ENCODE data around the gene ASB3. TPM values are rescaled to one million over a fixed set of nuclear protein-coding genes. Genes with fewer than 3 reads are reported as not detected.
A peak's percentile ranks its signal among the peaks of the same experiment; 100 is the strongest.

Gene ASB3
- total RNA-seq, 2 donors from 2014 or later = 29.6 to 31.7 TPM

DNA sequence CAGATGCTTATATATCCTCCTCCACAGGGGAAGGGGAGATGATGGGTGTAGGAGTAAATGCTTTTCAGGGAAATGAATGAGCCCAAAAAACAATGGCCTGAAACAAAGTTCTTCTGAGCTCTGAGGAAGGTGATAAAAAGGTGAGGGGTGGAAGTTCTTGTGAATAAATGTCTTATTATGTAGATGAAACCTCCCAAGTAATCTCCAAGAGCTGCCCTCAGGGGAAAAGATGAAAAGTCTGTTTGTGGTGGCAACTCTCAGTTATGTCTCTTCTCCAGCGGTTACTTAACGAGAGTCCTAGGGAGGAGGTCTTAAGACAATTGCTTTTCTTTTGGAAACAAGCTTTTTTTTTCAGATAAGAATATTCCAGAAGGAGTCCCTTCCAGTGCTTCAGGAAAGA, 134.6 kb downstream of the ASB3 start:
- no peak for DNase-seq
- Mint-ChIP-seq H3K4me1 (ENCODE audit: low read depth) (no peaks in the 10 kb centered on the region), H3K4me3 (no peak overlapping the region)

DNA sequence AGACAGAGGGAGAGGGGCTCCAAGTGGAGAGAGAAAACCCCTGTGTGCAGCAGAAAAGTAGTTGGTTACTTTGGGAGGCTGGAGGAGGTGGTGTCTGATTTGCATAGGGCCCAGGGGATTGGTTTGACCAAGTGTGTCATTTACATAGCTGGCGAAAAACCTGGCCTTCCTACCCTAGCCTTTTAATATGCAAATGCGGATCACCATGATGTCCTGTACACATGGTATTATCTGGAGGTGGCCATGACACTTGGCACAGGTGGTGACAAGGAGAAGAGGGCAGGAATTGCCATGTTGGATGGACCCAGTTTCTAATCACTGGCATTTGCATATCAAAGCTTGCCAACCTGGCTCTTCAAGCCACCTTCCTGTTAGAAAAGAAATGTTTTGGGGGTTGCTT, 140.0 kb downstream of the ASB3 start:
- ATAC-seq (replicated peaks in 1 of 2) (no peak), DNase-seq (no peak)
- Mint-ChIP-seq H3K36me3 (ENCODE audit: insufficient read depth in 2 of 2) (no peaks in the 10 kb centered on the region), H3K9me3 (no peaks in the 10 kb centered on the region), H3K4me1 (ENCODE audit: low read depth) (no peaks in the 10 kb centered on the region), H3K27me3 (ENCODE audit: low read depth) (peaks cover 4% of the 10 kb centered on the region), H3K27ac (no peak overlapping the region), H3K4me3 (no peak overlapping the region)

More for the DNA sequence above, 134.6 kb downstream of the ASB3 start:
- H3K36me3 Mint-ChIP-seq (ENCODE audit: insufficient read depth in 2 of 2) = no peaks in the 10 kb centered on the region
- peaks cover 4% of the 10 kb centered on the region for H3K27me3 Mint-ChIP-seq (ENCODE audit: low read depth)
- ATAC-seq (replicated peaks in 1 of 2) = no peak
- no peak overlapping the region for H3K27ac Mint-ChIP-seq
- peaks cover 0 to 1% of the 10 kb centered on the region in 2 donors for H3K9me3 Mint-ChIP-seq

DNA sequence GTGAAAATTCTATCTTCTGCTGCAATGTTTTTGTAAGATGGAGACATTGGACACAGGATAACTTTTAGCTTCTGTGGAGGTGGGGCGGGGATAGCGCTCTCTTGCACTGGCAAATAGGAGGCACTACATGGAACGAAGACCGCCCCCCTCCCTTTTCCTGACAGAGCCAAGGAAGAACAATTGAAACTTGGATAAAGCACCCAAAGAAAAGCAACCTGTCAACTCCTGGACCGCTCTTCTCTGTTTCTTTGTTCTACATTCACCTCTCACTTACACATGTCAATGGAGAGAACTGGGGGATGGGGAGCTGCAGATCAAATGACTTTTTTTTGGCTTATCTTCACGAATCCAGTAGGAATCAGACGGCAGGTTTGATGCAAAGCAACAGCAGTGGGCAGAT, 145.5 kb downstream of the ASB3 start:
- Mint-ChIP-seq H3K4me3 (no peak overlapping the region), H3K4me1 (ENCODE audit: low read depth) (no peaks in the 10 kb centered on the region), H3K27ac (no peak overlapping the region), H3K9me3 (no peaks in the 10 kb centered on the region), H3K36me3 (ENCODE audit: insufficient read depth in 2 of 2) (no peaks in the 10 kb centered on the region), H3K27me3 (ENCODE audit: low read depth) (no peaks in the 10 kb centered on the region)
- ATAC-seq (replicated peaks in 1 of 2) (no peak), DNase-seq (no peak)

DNA sequence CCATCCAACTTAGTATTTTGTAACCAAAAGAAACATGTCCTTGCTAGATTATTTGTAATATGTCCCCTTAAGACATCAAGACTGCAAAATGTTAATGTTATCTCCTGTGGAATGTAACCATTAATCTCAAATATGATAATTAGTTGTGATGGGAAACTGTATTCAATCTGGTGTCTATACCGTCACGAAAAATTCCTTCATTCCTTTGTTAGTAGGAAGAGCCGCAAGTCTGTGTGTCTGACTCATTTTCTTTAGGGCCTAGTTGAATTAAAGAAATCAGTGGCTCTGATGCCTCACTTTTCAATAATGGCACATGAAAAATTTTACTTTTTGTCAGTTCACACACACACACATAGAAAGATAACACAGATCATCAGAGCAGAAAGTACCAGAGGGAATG, 146.3 kb downstream of the ASB3 start:
- H3K36me3 Mint-ChIP-seq (ENCODE audit: insufficient read depth in 2 of 2) = no peaks in the 10 kb centered on the region
- H3K27ac Mint-ChIP-seq = no peak overlapping the region
- DNase-seq (no peak), ATAC-seq (replicated peaks in 1 of 2) (no peak)
- no peaks in the 10 kb centered on the region for H3K27me3 Mint-ChIP-seq (ENCODE audit: low read depth)
- H3K4me1 Mint-ChIP-seq (ENCODE audit: low read depth) = no peaks in the 10 kb centered on the region
- H3K9me3 Mint-ChIP-seq = no peaks in the 10 kb centered on the region
- no peak overlapping the region for H3K4me3 Mint-ChIP-seq

DNA sequence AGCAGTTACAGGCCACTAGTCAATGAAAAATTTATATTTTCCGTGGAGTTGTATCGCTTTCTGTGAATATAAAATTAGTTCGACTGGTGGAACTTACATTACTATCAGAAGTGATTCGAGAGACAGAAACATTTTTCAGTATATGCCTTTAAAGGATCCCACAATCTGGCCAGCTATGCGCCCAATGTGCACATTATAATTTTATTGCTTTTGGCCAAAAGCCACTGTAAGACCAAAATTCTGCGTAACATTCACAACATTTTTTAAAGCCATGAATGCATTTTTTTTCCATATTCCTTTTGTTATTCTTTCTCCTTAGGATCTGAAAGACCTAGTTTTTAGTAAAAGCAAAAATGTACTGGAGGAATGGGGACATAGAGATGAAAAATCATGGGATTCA, 150.2 kb downstream of the ASB3 start:
- no peaks in the 10 kb centered on the region for H3K36me3 Mint-ChIP-seq (ENCODE audit: insufficient read depth in 2 of 2)
- peaks cover 0 to 1% of the 10 kb centered on the region in 2 donors for H3K9me3 Mint-ChIP-seq
- H3K27me3 Mint-ChIP-seq (ENCODE audit: low read depth) = no peaks in the 10 kb centered on the region
- ATAC-seq (replicated peaks in 1 of 2) (no peak), DNase-seq (no peak)
- no peaks in the 10 kb centered on the region for H3K4me1 Mint-ChIP-seq (ENCODE audit: low read depth)
- H3K27ac Mint-ChIP-seq = no peak overlapping the region
- H3K4me3 Mint-ChIP-seq = no peak overlapping the region

DNA sequence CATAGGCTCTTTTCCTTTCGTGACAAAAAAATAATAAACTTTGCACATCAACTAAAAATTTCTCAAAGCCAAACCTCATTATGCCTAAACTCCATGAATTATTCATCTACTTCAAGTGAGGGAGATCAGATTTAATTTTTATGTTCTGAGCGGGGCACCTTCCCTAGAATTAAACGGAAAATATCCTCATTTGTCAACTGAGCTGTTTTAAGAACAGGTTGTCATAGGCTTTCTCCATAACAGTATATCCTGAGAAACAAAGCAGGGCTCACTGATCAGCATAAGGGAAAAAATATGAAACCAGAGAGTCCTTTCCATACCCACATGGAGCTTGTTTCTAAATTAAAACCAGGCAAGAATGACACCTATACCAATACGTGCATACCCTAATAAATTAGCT, 150.6 kb downstream of the ASB3 start:
- ATAC-seq (replicated peaks in 1 of 2) = no peak
- H3K9me3 Mint-ChIP-seq = peaks cover 0 to 1% of the 10 kb centered on the region in 2 donors
- no peaks in the 10 kb centered on the region for H3K36me3 Mint-ChIP-seq (ENCODE audit: insufficient read depth in 2 of 2)

DNA sequence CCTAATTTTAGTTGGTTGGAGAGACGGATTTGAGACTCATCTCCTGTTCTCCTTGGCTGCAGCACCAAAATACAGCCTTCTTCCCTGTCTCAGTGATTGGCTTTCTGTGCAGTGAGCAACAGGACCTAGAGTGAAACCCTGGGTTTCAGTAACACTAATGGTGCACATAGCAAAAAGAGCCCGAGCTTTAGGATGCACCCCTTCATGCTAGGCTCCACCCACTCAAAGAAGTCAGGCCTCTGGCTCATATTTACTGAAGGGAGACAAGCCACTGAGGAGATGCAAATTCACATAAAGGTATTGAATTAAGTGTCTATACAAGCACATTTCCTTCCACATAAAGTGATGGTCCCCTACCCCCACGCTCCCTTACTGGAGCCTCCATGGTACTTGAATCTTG, 151.1 kb downstream of the ASB3 start:
- no peaks in the 10 kb centered on the region for H3K36me3 Mint-ChIP-seq (ENCODE audit: insufficient read depth in 2 of 2)
- no peak overlapping the region for H3K4me3 Mint-ChIP-seq
- no peaks in the 10 kb centered on the region for H3K4me1 Mint-ChIP-seq (ENCODE audit: low read depth)
- H3K27ac Mint-ChIP-seq = no peak overlapping the region
- no peak for DNase-seq
- no peak for ATAC-seq (replicated peaks in 1 of 2)
- H3K9me3 Mint-ChIP-seq = peaks cover 0 to 1% of the 10 kb centered on the region in 2 donors
- no peaks in the 10 kb centered on the region for H3K27me3 Mint-ChIP-seq (ENCODE audit: low read depth)

More for the DNA sequence above, 150.6 kb downstream of the ASB3 start:
- H3K4me1 Mint-ChIP-seq (ENCODE audit: low read depth) = no peaks in the 10 kb centered on the region
- no peak for DNase-seq
- no peaks in the 10 kb centered on the region for H3K27me3 Mint-ChIP-seq (ENCODE audit: low read depth)
- no peak overlapping the region for H3K27ac Mint-ChIP-seq
- no peak overlapping the region for H3K4me3 Mint-ChIP-seq

DNA sequence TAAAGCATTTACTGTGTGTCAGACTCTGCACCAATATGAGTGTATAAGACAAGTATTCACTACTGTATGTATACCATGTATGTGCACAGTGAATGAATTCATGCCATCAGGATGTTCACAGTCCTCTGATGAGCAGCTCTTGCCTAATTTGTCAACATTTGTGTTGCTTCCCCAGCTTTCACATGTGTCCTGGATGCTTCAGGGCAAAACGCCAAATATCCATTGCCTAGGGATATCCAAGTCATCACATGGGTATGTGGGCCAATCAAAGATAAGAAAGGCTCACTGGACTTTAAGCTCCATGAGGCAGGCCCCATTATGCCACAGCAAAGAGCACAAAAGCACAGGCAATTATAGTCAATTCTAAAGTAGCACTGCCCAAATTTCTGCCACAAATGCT, 153.3 kb downstream of the ASB3 start:
- ATAC-seq (replicated peaks in 1 of 2) = no peak
- Mint-ChIP-seq H3K4me1 (ENCODE audit: low read depth) (no peaks in the 10 kb centered on the region), H3K9me3 (peaks cover 0 to 1% of the 10 kb centered on the region in 2 donors), H3K27me3 (ENCODE audit: low read depth) (no peaks in the 10 kb centered on the region), H3K36me3 (ENCODE audit: insufficient read depth in 2 of 2) (no peaks in the 10 kb centered on the region), H3K4me3 (no peak overlapping the region), H3K27ac (no peak overlapping the region)
- DNase-seq = no peak

DNA sequence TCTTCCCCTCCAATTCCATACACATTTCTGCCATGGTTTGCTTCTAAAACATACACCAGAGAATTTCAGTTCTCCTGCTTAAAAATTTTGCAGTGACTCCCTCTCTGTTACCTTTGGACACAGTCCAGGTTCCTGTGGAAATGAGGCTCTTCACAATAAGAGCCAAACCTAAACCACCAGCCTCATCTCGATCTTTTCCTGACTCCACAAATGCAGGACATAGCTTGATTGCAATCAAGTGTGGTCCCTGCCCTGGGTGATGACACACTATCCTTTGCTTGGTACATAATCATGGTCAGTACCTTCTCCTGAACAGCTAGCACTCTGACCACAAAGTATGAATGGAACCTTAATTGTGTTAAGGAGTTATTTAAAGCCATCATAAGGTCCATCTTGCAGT, 154.0 kb downstream of the ASB3 start:
- ATAC-seq (replicated peaks in 1 of 2) (peak in 1 of 2 donors; percentile 31), DNase-seq (no peak)
- peaks cover 0 to 1% of the 10 kb centered on the region in 2 donors for H3K9me3 Mint-ChIP-seq
- H3K4me3 Mint-ChIP-seq = no peak overlapping the region
- H3K4me1 Mint-ChIP-seq (ENCODE audit: low read depth) = no peaks in the 10 kb centered on the region
- H3K27me3 Mint-ChIP-seq (ENCODE audit: low read depth) = no peaks in the 10 kb centered on the region
- no peaks in the 10 kb centered on the region for H3K36me3 Mint-ChIP-seq (ENCODE audit: insufficient read depth in 2 of 2)
- H3K27ac Mint-ChIP-seq = no peak overlapping the region

DNA sequence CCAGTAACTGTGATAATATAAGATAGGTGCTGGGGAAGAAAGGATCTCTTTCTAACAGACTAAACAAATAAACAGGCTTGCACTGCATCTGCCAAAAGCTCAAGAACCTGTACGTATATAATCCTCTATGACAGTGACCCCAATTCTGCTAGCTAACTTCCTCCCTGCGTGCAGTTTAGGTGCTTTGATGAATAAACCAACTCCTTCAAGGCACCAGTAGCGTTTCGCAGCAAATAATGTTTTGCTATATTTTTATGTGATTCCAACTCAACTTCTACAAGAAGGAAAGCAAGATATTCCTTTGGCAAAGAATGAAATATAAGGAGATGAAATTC, 154.7 kb downstream of the ASB3 start:
- Mint-ChIP-seq H3K27me3 (ENCODE audit: low read depth) (no peaks in the 10 kb centered on the region), H3K27ac (peak overlapping the region; percentile 58), H3K4me3 (peak overlapping the region in 1 of 2 donors; percentile 15), H3K4me1 (ENCODE audit: low read depth) (no peaks in the 10 kb centered on the region), H3K9me3 (peaks cover 0 to 1% of the 10 kb centered on the region in 2 donors), H3K36me3 (ENCODE audit: insufficient read depth in 2 of 2) (no peaks in the 10 kb centered on the region)
- no peak for ATAC-seq (replicated peaks in 1 of 2)
- no peak for DNase-seq

DNA sequence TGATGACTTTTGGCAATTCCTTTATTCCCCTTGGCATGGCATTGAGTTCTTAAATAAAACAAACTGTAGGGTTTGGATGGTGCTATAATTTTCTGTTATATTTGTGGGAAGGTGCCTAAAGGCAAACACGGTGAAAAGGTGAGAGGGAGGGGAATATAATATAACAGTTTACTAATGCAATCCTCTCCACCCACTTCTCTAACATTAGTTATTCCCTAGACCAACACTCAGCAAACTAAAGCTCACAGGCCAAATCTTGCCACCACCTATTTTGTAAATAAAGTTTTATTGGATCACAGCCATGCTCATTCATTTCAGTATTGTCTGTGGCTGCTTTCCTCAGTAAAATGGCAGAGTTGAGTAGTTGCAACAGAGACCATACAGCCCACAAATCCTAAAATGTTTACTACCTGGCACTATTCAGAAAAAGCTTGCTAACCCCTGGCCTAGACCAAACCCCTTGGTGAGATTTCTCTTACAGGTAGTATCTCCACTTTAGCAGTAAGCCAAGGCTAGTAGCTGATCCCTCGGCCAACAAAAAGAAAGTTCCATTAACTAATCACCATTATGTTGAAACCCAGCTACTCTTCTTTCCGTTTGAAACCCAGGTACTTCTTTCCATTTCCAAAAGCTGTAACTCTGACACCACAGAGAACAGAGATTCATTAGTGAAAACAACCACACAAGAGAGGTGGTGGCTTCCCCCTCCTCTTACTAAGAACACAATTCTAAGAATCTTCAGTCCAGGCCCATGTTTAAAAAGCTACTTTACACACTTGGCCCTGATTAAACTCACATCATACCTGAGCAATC, 155.2 kb downstream of the ASB3 start:
- DNase-seq (no peak), ATAC-seq (replicated peaks in 1 of 2) (peak; percentile 79 to 83)
- peaks cover 0 to 1% of the 10 kb centered on the region in 2 donors for H3K9me3 Mint-ChIP-seq

DNA sequence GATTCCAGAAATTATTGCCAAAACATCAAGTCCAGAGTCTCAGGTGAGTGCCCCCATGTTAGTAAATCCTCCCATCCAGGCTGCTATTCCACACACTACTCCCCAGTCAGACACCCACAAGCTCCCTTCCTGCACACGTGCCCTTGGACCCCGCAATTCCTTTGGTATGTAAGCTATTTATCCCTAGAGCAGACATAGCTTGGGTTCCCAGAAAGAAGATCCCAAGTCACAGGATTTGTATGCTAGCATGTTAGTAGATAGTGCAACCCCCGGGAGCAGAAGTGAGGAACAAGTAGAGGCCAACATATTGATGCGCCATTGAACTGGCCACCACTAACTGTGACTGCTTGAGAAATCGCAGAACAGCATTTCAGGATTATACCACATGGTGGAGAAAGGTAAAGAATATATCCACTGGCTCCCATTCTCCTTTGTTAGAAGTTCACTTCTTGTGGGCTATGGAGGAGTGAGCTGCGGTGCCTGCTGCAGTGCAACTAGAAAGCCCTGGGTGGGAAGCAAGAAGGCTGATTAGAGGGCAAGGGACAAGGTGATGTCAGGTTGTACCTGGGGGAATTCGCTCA, 156.6 kb downstream of the ASB3 start:
- ATAC-seq (replicated peaks in 1 of 2) = no peak
- Mint-ChIP-seq H3K27me3 (ENCODE audit: low read depth) (no peaks in the 10 kb centered on the region), H3K36me3 (ENCODE audit: insufficient read depth in 2 of 2) (no peaks in the 10 kb centered on the region), H3K9me3 (peaks cover 0 to 1% of the 10 kb centered on the region in 2 donors), H3K4me3 (no peak overlapping the region), H3K4me1 (ENCODE audit: low read depth) (no peaks in the 10 kb centered on the region), H3K27ac (no peak overlapping the region)
- DNase-seq = no peak

More for the DNA sequence above, 155.2 kb downstream of the ASB3 start:
- no peaks in the 10 kb centered on the region for H3K4me1 Mint-ChIP-seq (ENCODE audit: low read depth)
- H3K27ac Mint-ChIP-seq = peak overlapping the region; percentile 58
- H3K36me3 Mint-ChIP-seq (ENCODE audit: insufficient read depth in 2 of 2) = no peaks in the 10 kb centered on the region
- no peaks in the 10 kb centered on the region for H3K27me3 Mint-ChIP-seq (ENCODE audit: low read depth)
- H3K4me3 Mint-ChIP-seq = peak overlapping the region in 1 of 2 donors; percentile 15

DNA sequence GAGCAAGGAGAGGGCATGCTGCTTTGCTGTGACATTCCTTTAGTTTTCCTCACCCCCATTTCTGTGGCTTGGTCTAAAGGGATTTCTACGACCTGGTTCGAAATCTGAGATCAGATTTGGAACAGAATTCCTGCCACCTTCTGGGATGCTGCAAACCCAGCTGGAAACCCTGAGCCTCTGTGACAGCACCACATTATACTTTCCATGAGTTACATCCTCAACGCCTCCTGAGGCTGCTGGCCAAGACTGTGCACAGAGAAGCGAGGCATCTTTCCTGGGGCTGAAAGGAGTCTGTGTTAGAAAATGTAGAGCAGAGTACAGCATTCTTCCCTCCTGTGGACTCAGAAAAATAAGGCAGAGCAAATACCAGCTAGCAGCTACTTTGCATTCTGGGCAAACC, 157.3 kb downstream of the ASB3 start:
- H3K4me3 Mint-ChIP-seq = no peak overlapping the region
- H3K27ac Mint-ChIP-seq = no peak overlapping the region
- H3K36me3 Mint-ChIP-seq (ENCODE audit: insufficient read depth in 2 of 2) = no peaks in the 10 kb centered on the region
- H3K4me1 Mint-ChIP-seq (ENCODE audit: low read depth) = no peaks in the 10 kb centered on the region
- DNase-seq (no peak), ATAC-seq (replicated peaks in 1 of 2) (no peak)
- H3K9me3 Mint-ChIP-seq = peaks cover 0 to 1% of the 10 kb centered on the region in 2 donors
- no peaks in the 10 kb centered on the region for H3K27me3 Mint-ChIP-seq (ENCODE audit: low read depth)

DNA sequence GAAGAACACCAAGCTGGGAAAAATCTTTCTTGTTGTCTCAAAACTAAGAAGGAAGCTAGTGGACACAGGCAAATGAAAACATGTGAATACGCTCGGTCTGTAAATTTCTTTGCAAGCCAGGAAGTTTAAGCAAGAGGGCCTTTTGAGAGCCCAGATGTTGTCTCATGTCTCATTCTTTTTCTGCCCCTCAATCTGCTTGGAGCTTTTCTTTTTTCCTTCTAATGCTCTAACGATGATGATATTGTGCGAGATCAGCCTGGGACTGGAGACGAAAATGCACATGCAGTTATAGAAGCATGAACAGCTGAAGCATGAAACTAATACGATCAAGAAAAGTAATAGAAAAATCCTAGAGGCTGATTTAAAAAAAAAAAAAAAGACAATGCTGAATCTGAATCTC, 157.8 kb downstream of the ASB3 start:
- H3K36me3 Mint-ChIP-seq (ENCODE audit: insufficient read depth in 2 of 2) = no peaks in the 10 kb centered on the region
- peaks cover 0 to 1% of the 10 kb centered on the region in 2 donors for H3K9me3 Mint-ChIP-seq
- no peak overlapping the region for H3K27ac Mint-ChIP-seq
- H3K27me3 Mint-ChIP-seq (ENCODE audit: low read depth) = no peaks in the 10 kb centered on the region
- DNase-seq = no peak
- H3K4me1 Mint-ChIP-seq (ENCODE audit: low read depth) = no peaks in the 10 kb centered on the region
- no peak overlapping the region for H3K4me3 Mint-ChIP-seq
- ATAC-seq (replicated peaks in 1 of 2) = no peak
